Measurements from ENCODE around the gene SPAG4. TPM values are rescaled to one million over a fixed set of nuclear protein-coding genes. Genes with fewer than 3 reads are reported as not detected.

SPAG4 gene
- total RNA-seq (10 to 100 TPM; 32.7 to 65.9 (median 38.2) TPM), polyA plus RNA-seq (10 to 100 TPM; 32.2 to 51.3 TPM)

DNA sequence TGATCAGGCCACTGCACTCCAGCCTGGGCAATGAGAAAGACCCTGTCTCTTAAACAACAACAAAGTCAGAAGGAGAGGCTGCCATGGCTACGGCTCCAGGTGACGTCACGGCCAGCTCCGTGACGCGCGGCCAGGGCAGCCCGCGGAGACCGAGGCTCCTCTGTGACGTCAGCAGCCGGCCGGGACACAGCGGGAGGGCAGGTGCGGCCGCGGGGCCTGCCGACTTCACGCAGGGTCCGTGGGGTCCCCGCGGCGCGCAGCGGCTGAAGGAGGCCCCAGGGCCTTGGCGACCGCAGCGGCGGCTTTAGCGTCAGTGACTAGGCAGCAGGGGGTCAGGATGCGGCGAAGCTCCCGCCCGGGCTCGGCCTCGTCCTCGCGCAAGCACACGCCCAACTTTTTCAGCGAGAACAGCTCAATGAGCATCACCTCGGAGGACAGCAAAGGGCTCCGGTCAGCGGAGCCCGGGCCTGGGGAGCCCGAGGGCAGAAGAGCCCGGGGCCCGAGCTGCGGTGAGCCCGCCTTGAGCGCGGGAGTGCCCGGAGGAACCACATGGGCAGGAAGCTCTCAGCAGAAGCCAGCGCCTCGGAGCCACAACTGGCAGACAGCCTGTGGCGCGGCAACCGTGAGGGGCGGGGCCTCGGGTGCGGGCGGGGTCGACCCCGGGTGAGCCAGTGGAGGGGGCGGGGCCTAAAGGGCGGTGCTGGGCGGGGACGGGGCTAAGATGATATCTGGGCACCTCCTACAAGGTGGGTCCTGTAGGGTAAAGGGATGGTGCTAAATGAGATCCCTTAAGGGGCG lies at the start of gene SPAG4:
TSS of gene SPAG4 (plus strand) at position 163 of the 798 bp plus-strand sequence. CDS start at position 338, 175 bp downstream.
- H3K27me3 ChIP-seq = no peaks in the 10 kb centered on the region
- intact Hi-C loops (cut with DNase I) = no loop called here
- TF ChIP-seq CTCF (IDR thresholded peaks at IDR 0.05) = no peak
- H3K27ac ChIP-seq = peak within 1 kb of the TSS; percentile 87 to 90 (median 88)
- no peaks in the 10 kb centered on the region for H3K36me3 ChIP-seq
- no peaks in the 10 kb centered on the region for H3K9me3 ChIP-seq
- H3K4me3 ChIP-seq = peak within 1 kb of the TSS; percentile 36 to 54 (median 41)
- peaks cover 3 to 10% (median 7%) of the 10 kb centered on the region in 3 donors for H3K4me1 ChIP-seq
- WGBS, 2 donors = 0% methylated on average over 65 to 68 of the region's 68 CpGs
- ATAC-seq (peak; percentile 79 to 90 (median 84)), FAIRE-seq (no peak), DNase-seq (peak; percentile 99 to 100 (median 100))

DNA sequence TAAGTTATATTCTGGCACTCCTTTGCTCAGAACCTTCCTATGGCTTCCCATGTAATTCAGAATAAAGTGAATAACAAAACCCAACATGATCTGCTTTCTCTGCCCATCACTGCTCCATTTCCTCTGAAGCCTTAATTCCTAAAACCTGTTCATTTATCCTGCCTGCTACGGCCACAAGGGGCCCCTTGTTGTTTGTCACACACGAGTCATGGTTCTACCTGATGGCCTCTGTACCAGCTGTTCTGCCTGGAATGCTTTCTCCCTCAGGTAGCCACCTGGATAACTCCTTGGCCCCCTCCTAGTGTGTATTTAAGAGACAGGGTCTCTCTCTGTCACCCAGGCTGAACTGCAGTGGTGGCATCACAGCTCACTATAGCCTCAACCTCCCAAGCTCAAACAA lies 47.0 kb upstream of the SPAG4 start:
- FAIRE-seq (no peak), DNase-seq (peak in 1 of 6 donors; percentile 35), ATAC-seq (peak; percentile 52 to 72 (median 64))
- H3K27me3 ChIP-seq = no peaks in the 10 kb centered on the region
- peak in 1 of 4 donors; percentile 14 for TF ChIP-seq CTCF (IDR thresholded peaks at IDR 0.05)
- WGBS, 2 donors = 0 to 2% methylated on average over 2 of the region's 2 CpGs
- no peaks in the 10 kb centered on the region for H3K9me3 ChIP-seq
- no peaks in the 10 kb centered on the region for H3K4me1 ChIP-seq
- H3K27ac ChIP-seq = no peak overlapping the region
- intact Hi-C loops (cut with DNase I) = no loop called here
- H3K36me3 ChIP-seq = no peaks in the 10 kb centered on the region
- no peak overlapping the region for H3K4me3 ChIP-seq

DNA sequence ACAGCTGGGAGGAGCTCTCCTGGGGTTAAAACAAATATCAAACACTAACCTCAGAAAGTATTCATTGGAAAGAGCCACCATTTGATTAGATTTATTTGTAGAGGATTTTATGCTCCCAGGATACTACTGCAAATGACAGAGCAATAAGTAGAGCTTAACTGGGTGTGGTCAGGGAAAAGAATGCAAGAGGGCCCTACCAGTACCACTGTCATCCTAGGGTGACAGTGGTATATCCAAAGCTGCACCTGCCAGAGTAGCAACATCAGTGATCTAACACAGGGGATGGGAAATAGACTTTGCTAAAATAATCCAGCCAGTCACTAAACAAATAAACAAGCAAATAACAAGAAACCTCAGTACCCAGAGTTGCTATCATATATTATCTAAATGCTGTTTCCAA lies 44.1 kb upstream of the SPAG4 start:
- Histone ChIP-seq H3K9me3 (no peaks in the 10 kb centered on the region), H3K27me3 (no peaks in the 10 kb centered on the region), H3K4me1 (no peaks in the 10 kb centered on the region), H3K4me3 (no peak overlapping the region), H3K27ac (no peak overlapping the region), H3K36me3 (no peaks in the 10 kb centered on the region)
- no peak for FAIRE-seq
- no peak for TF ChIP-seq CTCF (IDR thresholded peaks at IDR 0.05)
- intact Hi-C loops (cut with DNase I) = no loop called here
- no peak for DNase-seq
- no peak for ATAC-seq

GRCh38 chr20:35572838-35573237 lies 42.8 kb upstream of the SPAG4 start:
- Histone ChIP-seq H3K27ac (no peak overlapping the region), H3K27me3 (no peaks in the 10 kb centered on the region), H3K4me3 (no peak overlapping the region), H3K36me3 (no peaks in the 10 kb centered on the region), H3K4me1 (no peaks in the 10 kb centered on the region), H3K9me3 (no peaks in the 10 kb centered on the region)
- no peak for TF ChIP-seq CTCF (IDR thresholded peaks at IDR 0.05)
- WGBS, 2 donors = 89 to 92% methylated on average over 4 of the region's 4 CpGs
- FAIRE-seq (no peak), ATAC-seq (no peak), DNase-seq (no peak)
- intact Hi-C loops (cut with DNase I) = no loop called here

GRCh38 chr20:35575958-35576357 lies 39.7 kb upstream of the SPAG4 start:
- FAIRE-seq = no peak
- no peaks in the 10 kb centered on the region for H3K9me3 ChIP-seq
- no peaks in the 10 kb centered on the region for H3K27me3 ChIP-seq
- H3K4me3 ChIP-seq = no peak overlapping the region
- no peak for DNase-seq
- peak in 1 of 4 donors; percentile 29 for ATAC-seq
- intact Hi-C loops (cut with DNase I) = no loop called here
- H3K4me1 ChIP-seq = no peaks in the 10 kb centered on the region
- WGBS, 2 donors = 29 to 44% methylated on average over 4 of the region's 4 CpGs
- no peak for TF ChIP-seq CTCF (IDR thresholded peaks at IDR 0.05)
- no peaks in the 10 kb centered on the region for H3K36me3 ChIP-seq
- H3K27ac ChIP-seq = no peak overlapping the region
